ENCODE data around the gene PLD6. TPM values are rescaled to one million over a fixed set of nuclear protein-coding genes. Genes with fewer than 3 reads are reported as not detected.

PLD6 gene
- total and polyA plus RNA-seq, 2 donors (not counting 1 experiment from before 2014, with no cell fraction given): 2.0 to 4.1 TPM

GRCh38 chr17:17214646-17215436 lies 8.7 kb upstream of the PLD6 start:
- TF ChIP-seq EZH2 (IDR thresholded peaks at IDR 0.05; ENCODE audit: borderline replicate concordance, insufficient read depth, low read depth, low read length, poor library complexity, severe bottlenecking): no peak
- no peak for TF ChIP-seq CTCF (IDR thresholded peaks at IDR 0.05)
- Histone ChIP-seq H3K36me3 (replicated peaks in 1 of 2; ENCODE audit: control extremely low read depth in 1 of 2, control insufficient read depth in 1 of 2, extremely low read depth in 1 of 2, insufficient read depth in 2 of 2, low read length in 1 of 2) (peaks cover 4 to 57% of the 10 kb centered on the region in 2 experiments), H3K9ac (ENCODE audit: low read length) (no peak overlapping the region), H3K4me2 (replicated peaks; ENCODE audit: low read depth, low read length, poor library complexity, severe bottlenecking) (no peak overlapping the region), H4K20me1 (ENCODE audit: control insufficient read depth, insufficient read depth, low read length, poor library complexity, severe bottlenecking) (no peaks in the 10 kb centered on the region), H3K4me3 (ENCODE audit: control extremely low read depth in 1 of 5, extremely low read depth in 1 of 5, insufficient read depth in 1 of 5, low read depth in 2 of 5, low read length in 4 of 5) (no peak overlapping the region), H3K4me1 (ENCODE audit: control insufficient read depth in 2 of 2, insufficient read depth in 2 of 2, low read length in 2 of 2) (no peaks in the 10 kb centered on the region), H3K27ac (ENCODE audit: low read length in 2 of 2) (no peak overlapping the region), H2AFZ (ENCODE audit: insufficient read depth, low read depth, low read length, poor library complexity, severe bottlenecking) (no peak overlapping the region), H3K9me3 (ENCODE audit: control extremely low read depth in 1 of 3, control insufficient read depth in 2 of 3, insufficient read depth in 1 of 3, low read length in 2 of 3) (no peaks in the 10 kb centered on the region), H3K27me3 (replicated peaks in 1 of 4; ENCODE audit: control extremely low read depth in 1 of 4, control insufficient read depth in 3 of 4, insufficient read depth in 4 of 4, low read length in 3 of 4) (no peaks in the 10 kb centered on the region), H3K79me2 (ENCODE audit: control insufficient read depth, insufficient read depth, low read length) (no peaks in the 10 kb centered on the region)
- Mint-ChIP-seq H3K4me1 (no peaks in the 10 kb centered on the region), H3K27me3 (no peaks in the 10 kb centered on the region), H3K4me3 (no peak overlapping the region), H3K27ac (no peak overlapping the region), H3K9me3 (ENCODE audit: insufficient read depth) (no peaks in the 10 kb centered on the region)
- no peak for ATAC-seq (ENCODE audit: low read depth)
- ChIA-PET CTCF (interaction anchor here (1.1 kb wide), 1 partner anchor 20 kb away, joined by 3 read pairs; no protein-coding TSS in a partner anchor), POLR2A (no interaction called here)
- 98% methylated on average over 23 of the region's 27 CpGs for WGBS (ENCODE audit: insufficient coverage)
- intact Hi-C loops (cut with micrococcal nuclease): no loop called here
- DNase-seq: no peak

- no peak for DNase-seq
- no peaks in the 10 kb centered on the region for H3K9me3 Mint-ChIP-seq (ENCODE audit: insufficient read depth)
- Histone ChIP-seq H3K9ac (ENCODE audit: low read length) (no peak overlapping the region), H3K4me3 (ENCODE audit: control extremely low read depth in 1 of 5, extremely low read depth in 1 of 5, insufficient read depth in 1 of 5, low read depth in 2 of 5, low read length in 4 of 5) (no peak overlapping the region), H3K27ac (ENCODE audit: low read length in 2 of 2) (no peak overlapping the region), H3K4me1 (ENCODE audit: control insufficient read depth in 2 of 2, insufficient read depth in 2 of 2, low read length in 2 of 2) (no peaks in the 10 kb centered on the region), H3K9me3 (ENCODE audit: control extremely low read depth in 1 of 3, control insufficient read depth in 2 of 3, insufficient read depth in 1 of 3, low read length in 2 of 3) (no peaks in the 10 kb centered on the region), H3K4me2 (replicated peaks; ENCODE audit: low read depth, low read length, poor library complexity, severe bottlenecking) (no peak overlapping the region), H4K20me1 (ENCODE audit: control insufficient read depth, insufficient read depth, low read length, poor library complexity, severe bottlenecking) (no peaks in the 10 kb centered on the region), H3K36me3 (replicated peaks in 1 of 2; ENCODE audit: control extremely low read depth in 1 of 2, control insufficient read depth in 1 of 2, extremely low read depth in 1 of 2, insufficient read depth in 2 of 2, low read length in 1 of 2) (peaks cover 4 to 54% of the 10 kb centered on the region in 2 experiments), H2AFZ (ENCODE audit: insufficient read depth, low read depth, low read length, poor library complexity, severe bottlenecking) (no peak overlapping the region), H3K27me3 (replicated peaks in 1 of 4; ENCODE audit: control extremely low read depth in 1 of 4, control insufficient read depth in 3 of 4, insufficient read depth in 4 of 4, low read length in 3 of 4) (no peaks in the 10 kb centered on the region), H3K79me2 (ENCODE audit: control insufficient read depth, insufficient read depth, low read length) (no peaks in the 10 kb centered on the region)
- CTCF ChIA-PET: no interaction called here
- H3K4me3 Mint-ChIP-seq: no peak overlapping the region
- POLR2A ChIA-PET: no interaction called here
- intact Hi-C loops (cut with micrococcal nuclease): no loop called here
- H3K4me1 Mint-ChIP-seq: no peaks in the 10 kb centered on the region
- 96% methylated on average over 6 of the region's 10 CpGs for WGBS (ENCODE audit: insufficient coverage)
- TF ChIP-seq CTCF (IDR thresholded peaks at IDR 0.05) (no peak), EZH2 (IDR thresholded peaks at IDR 0.05; ENCODE audit: borderline replicate concordance, insufficient read depth, low read depth, low read length, poor library complexity, severe bottlenecking) (no peak)
- no peak overlapping the region for H3K27ac Mint-ChIP-seq
- H3K27me3 Mint-ChIP-seq: no peaks in the 10 kb centered on the region
- no peak for ATAC-seq (ENCODE audit: low read depth)
These were observed 7.6 kb upstream of the PLD6 start for GRCh38 chr17:17213775-17214174.
